ENCODE results near the gene TUBA4B.

DNA sequence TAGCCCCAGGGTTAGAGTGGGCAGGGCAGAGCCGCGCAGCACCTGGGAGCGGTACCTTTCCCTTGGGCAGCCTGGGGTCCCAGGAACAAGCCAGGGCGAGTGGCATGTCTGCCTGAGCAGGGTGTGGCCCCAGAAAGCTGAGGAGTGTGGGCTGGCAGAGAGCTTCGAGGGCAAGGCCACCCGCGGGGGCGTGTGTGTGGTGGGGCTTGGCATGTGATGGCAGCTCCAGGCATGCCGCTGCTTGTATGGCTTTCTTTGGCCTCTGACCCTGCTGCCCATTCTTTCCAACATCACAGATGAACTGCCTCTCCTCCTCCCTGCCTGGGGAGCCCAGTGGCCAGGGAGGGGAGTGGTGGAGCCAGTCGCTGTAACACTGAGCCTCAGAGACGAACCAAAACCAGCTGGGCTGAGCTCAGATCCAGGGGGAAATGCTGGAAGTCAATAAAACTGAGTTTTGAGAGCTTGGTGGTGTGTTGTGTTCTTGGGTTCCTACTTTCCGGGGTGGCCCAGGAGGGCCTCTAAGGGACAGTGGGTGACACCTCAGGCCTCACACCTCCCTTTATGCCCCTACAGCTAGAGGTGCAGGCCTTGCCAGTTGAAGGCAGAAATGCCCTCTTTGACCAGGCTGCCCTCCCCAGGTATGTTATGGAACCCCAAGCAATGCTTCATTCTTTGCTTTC lies 33.5 kb downstream of the TUBA4B start:
- no peak for TF ChIP-seq ZNF384 (IDR thresholded peaks at IDR 0.05)
- TF ChIP-seq BHLHE40 (IDR thresholded peaks at IDR 0.05; ENCODE audit: borderline replicate concordance), result no peak
- TF ChIP-seq SP1 (IDR thresholded peaks at IDR 0.05), result no peak
- TF ChIP-seq NFRKB (IDR thresholded peaks at IDR 0.05), result no peak
- TF ChIP-seq, protein P1, sequence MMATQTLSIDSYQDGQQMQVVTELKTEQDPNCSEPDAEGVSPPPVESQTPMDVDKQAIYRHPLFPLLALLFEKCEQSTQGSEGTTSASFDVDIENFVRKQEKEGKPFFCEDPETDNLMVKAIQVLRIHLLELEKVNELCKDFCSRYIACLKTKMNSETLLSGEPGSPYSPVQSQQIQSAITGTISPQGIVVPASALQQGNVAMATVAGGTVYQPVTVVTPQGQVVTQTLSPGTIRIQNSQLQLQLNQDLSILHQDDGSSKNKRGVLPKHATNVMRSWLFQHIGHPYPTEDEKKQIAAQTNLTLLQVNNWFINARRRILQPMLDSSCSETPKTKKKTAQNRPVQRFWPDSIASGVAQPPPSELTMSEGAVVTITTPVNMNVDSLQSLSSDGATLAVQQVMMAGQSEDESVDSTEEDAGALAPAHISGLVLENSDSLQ (IDR thresholded peaks at IDR 0.05), result no peak
- TF ChIP-seq ELF4 (IDR thresholded peaks at IDR 0.05), result no peak
